GM21717 (cell line): ENCODE data around the gene MVB12B.

Source experiments
- ATAC-seq: cut with Tn5 transposase; IDR thresholded peaks from one replicate; pipeline ENCODE4 v1.9.1; 2021; ENCODE audit warnings: mild to moderate bottlenecking, moderate library complexity; ENCODE audit not compliant: unreplicated experiment

MVB12B gene

GRCh38 chr9:126329476-126330275 is 3.0 kb downstream of the MVB12B start:
- no peak for ATAC-seq

GRCh38 chr9:126330536-126330935 is 3.9 kb downstream of the MVB12B start:
- no peak for ATAC-seq

GRCh38 chr9:126331964-126332748 is 5.5 kb downstream of the MVB12B start:
- ATAC-seq, result no peak

GRCh38 chr9:126334721-126335621 is 8.3 kb downstream of the MVB12B start:
- ATAC-seq, result no peak

GRCh38 chr9:126335837-126336735 is 9.5 kb downstream of the MVB12B start:
- no peak for ATAC-seq

- no peak for ATAC-seq
These were observed 10.2 kb downstream of the MVB12B start for GRCh38 chr9:126336736-126337325.

- ATAC-seq, result no peak
These were observed 11.2 kb downstream of the MVB12B start for GRCh38 chr9:126337729-126338372.

- no peak for ATAC-seq
These were observed 12.3 kb downstream of the MVB12B start for GRCh38 chr9:126338945-126339344.

- ATAC-seq, result no peak
These were observed 14.8 kb downstream of the MVB12B start for GRCh38 chr9:126341426-126341825.

GRCh38 chr9:126341902-126342301 is 15.3 kb downstream of the MVB12B start:
- no peak for ATAC-seq

GRCh38 chr9:126342621-126343031 is 16.0 kb downstream of the MVB12B start:
- ATAC-seq, result no peak

- no peak for ATAC-seq
These were observed 16.7 kb downstream of the MVB12B start for GRCh38 chr9:126343271-126343700.

GRCh38 chr9:126346031-126346430 is 19.4 kb downstream of the MVB12B start:
- no peak for ATAC-seq

GRCh38 chr9:126347093-126347492 is 20.5 kb downstream of the MVB12B start:
- ATAC-seq, result no peak

- no peak for ATAC-seq
These were observed 21.5 kb downstream of the MVB12B start for GRCh38 chr9:126347911-126348760.

GRCh38 chr9:126348911-126349550 is 22.4 kb downstream of the MVB12B start:
- no peak for ATAC-seq

- ATAC-seq, result no peak
These were observed 28.5 kb downstream of the MVB12B start for GRCh38 chr9:126354887-126355770.
